NCI-H2227 (cell line): Measurements from ENCODE around the gene BTN1A1.
A peak's percentile ranks its signal among the peaks of the same experiment; 100 is the strongest.
"Not testable (repeated sequence)": the region's sequence is repeated elsewhere in the genome, so short reads cannot be mapped to it uniquely, and the experiment has no call there.

ENCODE experiments used
- DNase-seq: peaks from one replicate; lab custom pipeline; 2025; ENCODE audit not compliant: unreplicated experiment; lab: John Stamatoyannopoulos, UW

Gene BTN1A1

GRCh38 chr6:26511033-26511432, 10.9 kb downstream of the BTN1A1 start:
- not testable (repeated sequence) for DNase-seq

GRCh38 chr6:26514984-26515383, 14.9 kb downstream of the BTN1A1 start:
- DNase-seq = no peak

- no peak for DNase-seq
Measured at GRCh38 chr6:26516481-26517427, 16.7 kb downstream of the BTN1A1 start.

- DNase-seq = no peak
Measured at GRCh38 chr6:26519359-26519758, 19.3 kb downstream of the BTN1A1 start.

- peak; percentile 79 for DNase-seq
Measured at GRCh38 chr6:26520237-26520849, 20.2 kb downstream of the BTN1A1 start.

- DNase-seq = peak; percentile 94
Measured at GRCh38 chr6:26520850-26521599, 20.9 kb downstream of the BTN1A1 start.

- DNase-seq = peak; percentile 68
Measured at GRCh38 chr6:26521600-26522391, 21.7 kb downstream of the BTN1A1 start.

- peak; percentile 28 for DNase-seq
Measured at GRCh38 chr6:26522486-26523228, 22.6 kb downstream of the BTN1A1 start.

- DNase-seq = not testable (repeated sequence)
Measured at GRCh38 chr6:26524314-26524713, 24.2 kb downstream of the BTN1A1 start.

- DNase-seq = no peak
Measured at GRCh38 chr6:26524722-26525370, 24.7 kb downstream of the BTN1A1 start.

- DNase-seq = no peak
Measured at GRCh38 chr6:26525838-26526237, 25.7 kb downstream of the BTN1A1 start.

- DNase-seq = no peak
Measured at GRCh38 chr6:26526928-26527327, 26.8 kb downstream of the BTN1A1 start.

GRCh38 chr6:26530203-26530602, 30.1 kb downstream of the BTN1A1 start:
- DNase-seq = no peak

GRCh38 chr6:26531897-26532296, 31.8 kb downstream of the BTN1A1 start:
- DNase-seq = no peak

GRCh38 chr6:26532699-26533531, 32.8 kb downstream of the BTN1A1 start:
- peak; percentile 95 for DNase-seq

GRCh38 chr6:26533532-26533931, 33.4 kb downstream of the BTN1A1 start:
- DNase-seq = no peak

GRCh38 chr6:26534681-26535465, 34.8 kb downstream of the BTN1A1 start:
- no peak for DNase-seq
